Measurements from ENCODE around the gene TMED6.
"Not testable (repeated sequence)": the region's sequence is repeated elsewhere in the genome, so short reads cannot be mapped to it uniquely, and the experiment has no call there.

Gene TMED6

GRCh38 chr16:69363281-69363717, 11.7 kb upstream of the TMED6 start:
- DNase-seq (ENCODE audit: insufficient read length, low spot score) (no peak), FAIRE-seq (no peak)

GRCh38 chr16:69360070-69360469, 8.5 kb upstream of the TMED6 start:
- not testable (repeated sequence) for FAIRE-seq; DNase-seq (ENCODE audit: insufficient read length, low spot score)

DNA sequence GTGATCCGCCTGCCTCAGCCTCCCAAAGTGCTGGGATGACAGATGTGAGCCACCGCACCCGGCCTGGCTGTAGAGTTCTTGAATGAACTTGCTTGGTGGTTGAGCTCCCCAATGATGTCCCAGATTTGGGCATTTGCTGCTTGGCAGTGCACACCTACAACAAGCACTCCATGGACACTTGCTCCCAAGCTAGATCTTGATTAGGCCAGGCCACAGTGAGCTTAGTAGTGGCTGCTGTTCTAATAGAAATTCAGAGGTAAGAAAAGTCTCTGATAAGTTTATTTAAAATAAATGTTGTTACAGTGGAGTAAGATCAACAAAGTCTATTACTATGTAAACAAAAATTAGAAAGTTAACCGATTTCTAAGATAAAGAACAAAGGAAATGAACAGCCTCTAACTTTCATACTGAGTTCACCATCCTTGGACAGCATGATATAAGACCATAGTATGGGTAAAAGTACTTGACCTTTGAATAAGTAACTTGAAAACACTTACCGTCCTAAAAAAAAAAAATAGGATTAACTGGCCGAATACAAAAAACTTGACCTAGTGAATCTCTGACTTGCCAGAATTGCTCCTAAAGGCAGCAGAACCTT, 951 bp downstream of the TMED6 start:
- no peak for DNase-seq (ENCODE audit: insufficient read length, low spot score)

GRCh38 chr16:69349536-69349935, 2.0 kb downstream of the TMED6 start:
- DNase-seq (ENCODE audit: insufficient read length, low spot score) (no peak), FAIRE-seq (no peak)

More for the DNA sequence above, 951 bp downstream of the TMED6 start:
- FAIRE-seq: no peak

DNA sequence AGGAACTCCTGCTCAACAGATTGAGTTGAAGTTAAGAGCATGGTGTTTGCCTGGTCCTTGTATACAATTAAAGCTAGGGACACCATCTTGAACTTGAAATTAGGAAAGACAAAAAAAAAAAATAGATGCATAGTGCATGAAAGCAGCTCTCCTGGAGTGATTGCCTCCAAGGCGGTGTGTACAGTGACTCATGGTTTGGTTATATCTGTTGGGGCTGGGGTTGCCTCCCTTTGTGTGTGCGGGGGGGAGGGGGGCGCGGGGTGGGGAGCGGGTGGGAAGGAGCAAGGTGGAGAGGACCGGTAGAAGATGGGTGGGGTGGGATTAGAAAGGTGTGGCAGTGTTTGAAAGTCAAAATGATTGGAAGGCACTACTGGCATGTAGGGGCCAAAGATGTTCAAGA, 3.4 kb downstream of the TMED6 start:
- DNase-seq (ENCODE audit: insufficient read length, low spot score) (no peak), FAIRE-seq (no peak)

- FAIRE-seq (no peak), DNase-seq (ENCODE audit: insufficient read length, low spot score) (no peak)
These were observed 4.9 kb downstream of the TMED6 start for GRCh38 chr16:69346683-69347082.

DNA sequence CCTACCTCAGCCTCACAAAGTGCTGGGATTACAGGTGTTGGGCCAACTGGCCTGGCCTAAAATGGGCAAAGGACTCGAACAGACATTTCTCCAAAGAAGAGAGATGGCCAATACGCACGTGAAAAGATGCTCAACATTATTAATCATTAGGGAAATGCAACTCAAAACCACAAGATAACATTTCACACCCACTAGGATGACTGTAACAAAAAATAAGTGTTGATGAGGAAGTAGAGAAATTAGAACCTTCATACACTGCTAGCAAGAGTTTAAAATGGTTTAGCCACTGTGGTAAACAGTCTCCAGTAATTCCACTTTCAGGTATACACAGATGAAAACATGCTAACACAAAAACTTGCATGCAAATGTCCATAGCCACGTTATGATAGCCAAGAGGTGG, 5.7 kb downstream of the TMED6 start:
- FAIRE-seq: no peak
- no peak for DNase-seq (ENCODE audit: insufficient read length, low spot score)

DNA sequence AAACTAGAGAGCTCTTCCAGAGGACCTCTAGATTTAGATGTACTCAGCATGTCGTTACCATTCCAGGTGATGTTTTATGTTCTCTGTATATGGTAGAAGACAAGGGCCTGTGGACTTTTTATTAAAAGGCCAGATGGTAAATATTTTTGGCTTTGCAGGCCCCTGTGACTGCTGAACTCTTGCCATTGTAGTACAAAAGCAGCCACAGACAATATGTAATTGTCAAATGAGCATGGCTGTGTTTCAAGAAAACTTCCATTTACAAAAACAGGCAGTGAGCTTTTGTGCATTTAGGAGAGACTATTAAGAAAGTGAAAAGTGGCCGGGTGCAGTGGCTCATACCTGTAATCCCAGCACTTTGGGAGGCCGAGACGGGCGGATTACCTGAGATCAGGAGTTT, 7.4 kb downstream of the TMED6 start:
- no peak for FAIRE-seq

GRCh38 chr16:69340095-69340644, 11.4 kb downstream of the TMED6 start:
- DNase-seq (ENCODE audit: insufficient read length, low spot score): no peak
- no peak for FAIRE-seq

More for the DNA sequence above, 7.4 kb downstream of the TMED6 start:
- DNase-seq (ENCODE audit: insufficient read length, low spot score): no peak

DNA sequence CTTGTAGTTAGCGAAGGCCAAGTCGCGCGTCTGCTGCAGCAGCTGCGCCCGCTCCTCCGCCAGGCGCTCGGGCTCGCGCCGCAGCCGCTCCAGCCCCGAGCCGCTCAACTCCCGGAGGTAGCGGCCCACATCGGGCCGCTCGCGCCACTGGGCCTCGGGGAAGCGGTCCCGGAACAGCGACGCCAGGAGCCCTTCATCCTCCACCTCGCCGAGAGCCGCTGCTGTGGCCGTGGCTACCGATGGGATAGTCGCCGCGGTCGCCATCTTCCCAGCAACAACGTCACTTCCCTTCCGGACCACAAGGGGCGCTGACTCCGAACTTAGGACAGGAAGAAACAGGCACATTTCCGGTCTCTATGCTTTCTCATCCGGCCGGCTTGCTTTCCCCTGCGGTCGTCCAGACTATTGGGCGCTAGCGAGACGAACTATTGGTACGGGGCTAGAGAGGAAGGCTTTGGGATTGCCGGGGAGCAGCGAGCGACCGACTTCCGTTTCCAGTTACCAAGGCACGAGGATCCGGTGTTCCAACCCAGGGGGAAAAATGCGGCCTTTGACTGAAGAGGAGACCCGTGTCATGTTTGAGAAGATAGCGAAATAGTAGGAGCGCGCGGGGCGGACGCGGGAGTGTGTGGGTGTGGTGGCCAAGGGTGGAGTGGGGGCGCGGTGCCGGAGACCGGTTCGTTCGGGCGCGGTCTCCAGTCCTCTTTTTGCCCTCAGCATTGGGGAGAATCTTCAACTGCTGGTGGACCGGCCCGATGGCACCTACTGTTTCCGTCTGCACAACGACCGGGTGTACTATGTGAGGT, 12.1 kb downstream of the TMED6 start, which contains the start of the genes COG8 and NIP7:
Gene COG8, minus strand, starts transcription at position 276 of the 806 bp plus-strand sequence. Its CDS starts 12 bp downstream, at position 264.
Gene NIP7, plus strand, starts transcription at position 484 of the 806 bp plus-strand sequence. Its CDS starts 58 bp downstream, at position 542.
- FAIRE-seq: peak; percentile 92

GRCh38 chr16:69338557-69339288, 12.9 kb downstream of the TMED6 start:
- FAIRE-seq (no peak), DNase-seq (ENCODE audit: insufficient read length, low spot score) (no peak)

More for the DNA sequence above, 12.1 kb downstream of the TMED6 start, which contains the start of the genes COG8 and NIP7:
- DNase-seq (ENCODE audit: insufficient read length, low spot score): peak; percentile 97

DNA sequence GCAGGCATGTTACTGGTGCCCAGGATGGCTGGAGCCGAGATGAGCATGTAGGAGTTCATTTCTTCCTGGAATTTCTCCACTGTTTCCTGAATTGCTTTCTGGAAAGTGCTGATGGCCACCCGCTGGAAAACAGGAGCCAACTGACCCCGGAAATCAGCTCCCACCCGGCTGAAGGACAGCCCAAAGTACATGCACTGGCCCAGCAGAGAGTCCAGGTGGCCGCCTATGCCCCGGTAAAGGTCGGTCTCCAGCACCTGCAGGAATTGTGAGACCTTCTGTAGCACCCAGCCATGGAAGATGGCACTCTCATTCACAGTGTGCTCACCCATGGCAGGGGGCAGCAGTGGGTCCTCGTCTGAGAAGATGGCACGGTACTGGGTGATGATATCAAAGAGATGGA, 16.9 kb downstream of the TMED6 start:
- FAIRE-seq: no peak
- no peak for DNase-seq (ENCODE audit: insufficient read length, low spot score)

GRCh38 chr16:69330286-69331109, 21.1 kb downstream of the TMED6 start, which contains the start of gene PDF:
Gene PDF, minus strand, starts transcription at chr16:69330588. Its CDS starts 18 bp downstream, at chr16:69330570.
- FAIRE-seq (peak; percentile 95), DNase-seq (ENCODE audit: insufficient read length, low spot score) (peak; percentile 97)

DNA sequence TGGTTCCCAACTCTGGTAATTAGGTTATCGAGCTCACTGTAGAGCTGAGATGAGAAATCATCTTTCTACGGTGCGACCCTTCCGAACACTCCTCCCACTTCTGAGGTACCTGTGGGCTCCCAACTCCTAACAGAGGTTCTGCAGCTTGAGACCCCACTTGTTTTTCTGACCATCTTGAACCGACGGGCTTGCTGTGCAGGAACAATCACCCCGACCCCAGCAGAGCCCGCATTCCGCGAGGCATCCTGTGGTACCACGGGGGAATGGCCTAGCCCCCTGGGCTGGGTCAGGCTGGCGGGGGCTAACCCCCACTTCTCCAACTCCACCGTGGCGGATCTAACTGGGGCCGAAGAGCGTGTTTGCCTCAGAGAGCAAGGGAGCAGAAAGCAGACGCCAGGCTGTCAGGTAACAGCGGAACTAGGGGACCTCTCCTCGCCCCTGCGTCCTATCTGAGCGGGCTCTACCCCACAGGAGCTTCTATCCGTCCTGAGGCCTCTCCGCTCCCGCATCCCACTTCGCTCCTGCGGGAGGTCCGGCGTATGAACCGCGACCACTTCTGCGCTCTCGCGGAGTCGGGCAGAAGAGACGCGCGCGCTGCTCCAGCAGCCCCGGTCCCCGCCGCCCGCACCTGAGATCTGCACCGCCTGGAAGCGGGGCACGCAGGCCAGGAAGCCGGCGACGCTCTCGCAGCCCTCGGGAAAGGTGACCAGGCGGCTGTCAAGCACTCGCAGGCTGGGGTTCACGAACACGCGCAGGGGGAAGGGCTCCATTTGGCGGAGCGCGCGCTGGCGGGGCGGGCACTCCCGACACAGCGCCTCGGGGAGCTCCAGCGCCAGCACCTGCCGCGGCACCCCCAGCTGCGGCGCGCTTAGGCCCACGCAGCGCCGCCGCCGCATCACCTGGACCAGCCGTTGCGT, 22.0 kb downstream of the TMED6 start:
- FAIRE-seq: no peak
- DNase-seq (ENCODE audit: insufficient read length, low spot score): peak; percentile 30

- DNase-seq (ENCODE audit: insufficient read length, low spot score): no peak
- no peak for FAIRE-seq
These were observed 22.7 kb downstream of the TMED6 start for GRCh38 chr16:69328854-69329316.

DNA sequence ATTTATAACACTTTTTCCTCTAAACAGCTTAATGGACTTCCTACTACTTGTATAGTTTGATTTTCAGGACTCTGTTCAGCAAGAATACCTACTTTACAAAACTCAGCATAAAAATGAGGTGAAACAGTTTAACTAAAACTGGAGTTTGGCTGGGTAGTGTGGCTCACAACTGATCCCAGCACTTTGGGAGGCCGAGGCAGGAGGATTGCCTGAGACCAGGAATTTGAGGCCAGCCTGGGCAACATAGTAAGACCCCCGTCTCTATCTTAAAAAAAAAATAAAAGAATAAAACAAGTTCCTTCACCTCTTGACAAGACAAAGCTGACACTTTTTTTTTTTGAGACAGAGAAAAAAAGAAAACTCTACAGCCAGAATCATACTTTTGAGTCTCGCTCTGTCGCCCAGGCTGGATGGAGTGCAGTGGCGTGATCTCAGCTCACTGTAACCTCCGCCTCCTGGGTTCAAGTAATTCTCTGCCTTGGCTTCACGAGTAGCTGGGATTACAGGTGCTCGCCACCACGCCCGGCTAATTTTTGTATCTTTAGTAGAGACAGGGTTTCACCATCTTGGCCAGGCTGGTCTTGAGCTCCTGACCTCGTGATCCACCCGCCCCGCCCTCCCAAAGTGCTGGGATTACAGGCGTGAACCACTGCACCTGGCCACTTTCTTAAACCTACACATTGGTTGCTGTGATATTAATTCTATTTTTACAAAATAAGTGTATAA, 23.8 kb downstream of the TMED6 start:
- no peak for DNase-seq (ENCODE audit: insufficient read length, low spot score)
- FAIRE-seq: no peak

DNA sequence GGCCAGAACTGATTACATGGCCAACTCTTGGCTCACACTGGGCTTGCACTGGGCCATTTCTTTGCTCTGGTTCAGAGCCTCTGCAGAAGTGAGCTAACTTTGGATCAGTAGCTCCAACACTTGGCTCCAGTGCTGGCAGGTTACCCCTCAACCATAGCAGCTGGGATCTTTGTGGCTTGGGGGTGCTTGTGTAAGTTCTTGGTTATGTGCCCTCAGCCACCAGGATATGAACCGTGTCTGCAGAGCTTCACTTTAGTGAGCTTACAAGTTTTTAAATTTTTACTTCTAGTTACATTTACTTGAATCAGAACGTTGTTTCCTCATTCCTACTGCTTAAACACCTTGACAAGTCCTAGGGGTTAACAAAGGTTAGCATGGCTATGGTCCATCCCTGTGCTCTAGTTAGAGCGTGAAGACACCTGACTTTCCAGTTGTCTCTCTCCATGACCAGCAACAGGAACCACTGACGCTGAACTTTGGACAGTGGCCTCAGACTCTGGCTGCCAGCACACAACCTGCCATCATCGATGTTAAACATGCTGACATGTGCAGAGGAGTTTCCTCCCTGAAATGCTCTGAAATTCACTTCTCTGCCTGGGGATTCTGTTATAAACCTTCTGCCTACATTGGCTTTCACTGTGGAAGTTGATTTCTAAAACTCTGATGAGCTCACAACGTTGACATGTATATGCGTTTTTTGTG, 25.3 kb downstream of the TMED6 start:
- DNase-seq (ENCODE audit: insufficient read length, low spot score) (no peak), FAIRE-seq (no peak)

Data from HTR-8/SVneo (cell line).